ENCODE data around the gene AFM. TPM values are rescaled to one million over a fixed set of nuclear protein-coding genes. Genes with fewer than 3 reads are reported as not detected.

The AFM gene
- total and polyA plus RNA-seq, 5 experiments from 2014 or later = not detected

GRCh38 chr4:73440653-73441052, 40.9 kb upstream of the AFM start:
- no peak overlapping the region for H3K4me3 Mint-ChIP-seq
- H3K9me3 Mint-ChIP-seq = no peaks in the 10 kb centered on the region
- H3K4me1 Mint-ChIP-seq = no peaks in the 10 kb centered on the region
- POLR2A ChIA-PET = no interaction called here
- peaks cover 3 to 14% (median 7%) of the 10 kb centered on the region in 5 donors for H3K27me3 Mint-ChIP-seq
- no peak for DNase-seq
- no peaks in the 10 kb centered on the region for H3K36me3 Mint-ChIP-seq
- H3K27ac Mint-ChIP-seq = no peak overlapping the region
- ATAC-seq = no peak

- H3K4me1 Mint-ChIP-seq = no peaks in the 10 kb centered on the region
These were observed 39.3 kb upstream of the AFM start for GRCh38 chr4:73442275-73442674.

GRCh38 chr4:73443224-73443623, 38.3 kb upstream of the AFM start:
- Mint-ChIP-seq H3K27me3 (peaks cover 6 to 37% (median 8%) of the 10 kb centered on the region in 5 donors), H3K9me3 (no peaks in the 10 kb centered on the region), H3K4me1 (no peaks in the 10 kb centered on the region), H3K36me3 (no peaks in the 10 kb centered on the region), H3K4me3 (no peak overlapping the region), H3K27ac (no peak overlapping the region)
- POLR2A ChIA-PET = no interaction called here
- ATAC-seq = no peak
- DNase-seq = no peak

More at GRCh38 chr4:73442275-73442674, 39.3 kb upstream of the AFM start:
- POLR2A ChIA-PET = no interaction called here
- ATAC-seq (no peak), DNase-seq (no peak)
- H3K4me3 Mint-ChIP-seq = no peak overlapping the region
- peaks cover 4 to 29% (median 8%) of the 10 kb centered on the region in 5 donors for H3K27me3 Mint-ChIP-seq
- no peaks in the 10 kb centered on the region for H3K9me3 Mint-ChIP-seq
- H3K27ac Mint-ChIP-seq = no peak overlapping the region
- H3K36me3 Mint-ChIP-seq = no peaks in the 10 kb centered on the region

- no peak for DNase-seq
- H3K27me3 Mint-ChIP-seq = peaks cover 6 to 37% (median 8%) of the 10 kb centered on the region in 5 donors
- no peak overlapping the region for H3K27ac Mint-ChIP-seq
- no peaks in the 10 kb centered on the region for H3K9me3 Mint-ChIP-seq
- POLR2A ChIA-PET = interaction anchor here (0.6 kb wide), 1 partner anchor 187 kb away, joined by 3 read pairs; the partner anchor contains the start of gene ANKRD17
- no peak overlapping the region for H3K4me3 Mint-ChIP-seq
- H3K36me3 Mint-ChIP-seq = no peaks in the 10 kb centered on the region
- ATAC-seq = no peak
- H3K4me1 Mint-ChIP-seq = no peaks in the 10 kb centered on the region
These were observed 35.9 kb upstream of the AFM start for GRCh38 chr4:73445383-73446335.

- DNase-seq = peak in 4 of 10 donors; percentile 8 to 38 (median 22)
- Mint-ChIP-seq H3K27me3 (peaks cover 6 to 31% (median 8%) of the 10 kb centered on the region in 5 donors), H3K4me3 (no peak overlapping the region), H3K27ac (no peak overlapping the region), H3K4me1 (no peaks in the 10 kb centered on the region), H3K36me3 (no peaks in the 10 kb centered on the region), H3K9me3 (no peaks in the 10 kb centered on the region)
- ATAC-seq = peak; percentile 70 to 72
- POLR2A ChIA-PET = interaction anchor here (0.6 kb wide), 1 partner anchor 188 kb away, joined by 3 read pairs; the partner anchor contains the start of gene ANKRD17
These were observed 35.1 kb upstream of the AFM start for GRCh38 chr4:73446336-73446938.

GRCh38 chr4:73447671-73448070, 33.9 kb upstream of the AFM start:
- no peaks in the 10 kb centered on the region for H3K4me1 Mint-ChIP-seq
- H3K4me3 Mint-ChIP-seq = no peak overlapping the region
- ATAC-seq (no peak), DNase-seq (no peak)
- no peaks in the 10 kb centered on the region for H3K9me3 Mint-ChIP-seq
- POLR2A ChIA-PET = no interaction called here
- H3K27me3 Mint-ChIP-seq = peaks cover 4 to 30% (median 5%) of the 10 kb centered on the region in 5 donors
- no peak overlapping the region for H3K27ac Mint-ChIP-seq
- H3K36me3 Mint-ChIP-seq = no peaks in the 10 kb centered on the region

GRCh38 chr4:73448448-73449203, 32.9 kb upstream of the AFM start:
- no peak overlapping the region for H3K27ac Mint-ChIP-seq
- no peak for ATAC-seq
- peaks cover 4 to 38% (median 7%) of the 10 kb centered on the region in 5 donors for H3K27me3 Mint-ChIP-seq
- DNase-seq = no peak
- H3K4me1 Mint-ChIP-seq = no peaks in the 10 kb centered on the region
- POLR2A ChIA-PET = no interaction called here
- H3K36me3 Mint-ChIP-seq = no peaks in the 10 kb centered on the region
- no peak overlapping the region for H3K4me3 Mint-ChIP-seq
- H3K9me3 Mint-ChIP-seq = no peaks in the 10 kb centered on the region

- H3K4me3 Mint-ChIP-seq = no peak overlapping the region
- H3K36me3 Mint-ChIP-seq = no peaks in the 10 kb centered on the region
- H3K27ac Mint-ChIP-seq = no peak overlapping the region
- H3K27me3 Mint-ChIP-seq = peaks cover 2 to 38% (median 7%) of the 10 kb centered on the region in 5 donors
- DNase-seq = no peak
- no peaks in the 10 kb centered on the region for H3K9me3 Mint-ChIP-seq
- POLR2A ChIA-PET = no interaction called here
- H3K4me1 Mint-ChIP-seq = no peaks in the 10 kb centered on the region
- ATAC-seq = no peak
These were observed 31.0 kb upstream of the AFM start for GRCh38 chr4:73450398-73451004.

- Mint-ChIP-seq H3K27ac (no peak overlapping the region), H3K27me3 (peaks cover 1 to 29% (median 7%) of the 10 kb centered on the region in 5 donors), H3K4me1 (no peaks in the 10 kb centered on the region), H3K9me3 (no peaks in the 10 kb centered on the region), H3K4me3 (no peak overlapping the region), H3K36me3 (no peaks in the 10 kb centered on the region)
- ATAC-seq = no peak
- no peak for DNase-seq
- POLR2A ChIA-PET = no interaction called here
These were observed 30.1 kb upstream of the AFM start for GRCh38 chr4:73451404-73451803.

- Mint-ChIP-seq H3K9me3 (no peaks in the 10 kb centered on the region), H3K27ac (no peak overlapping the region), H3K27me3 (peaks cover 0 to 23% (median 7%) of the 10 kb centered on the region in 5 donors), H3K4me3 (no peak overlapping the region), H3K36me3 (no peaks in the 10 kb centered on the region), H3K4me1 (no peaks in the 10 kb centered on the region)
- DNase-seq (peak in 1 of 10 donors; percentile 50), ATAC-seq (no peak)
- POLR2A ChIA-PET = no interaction called here
These were observed 29.4 kb upstream of the AFM start for GRCh38 chr4:73451981-73452747.

GRCh38 chr4:73452953-73453700, 28.4 kb upstream of the AFM start:
- ATAC-seq = no peak
- no peak for DNase-seq
- Mint-ChIP-seq H3K9me3 (no peaks in the 10 kb centered on the region), H3K4me3 (no peak overlapping the region), H3K27ac (no peak overlapping the region), H3K4me1 (no peaks in the 10 kb centered on the region), H3K36me3 (no peaks in the 10 kb centered on the region), H3K27me3 (peaks cover 4 to 22% (median 6%) of the 10 kb centered on the region in 5 donors)
- POLR2A ChIA-PET = interaction anchor here (0.6 kb wide), 1 partner anchor 29 kb away, joined by 3 read pairs; no protein-coding TSS in a partner anchor

All from naive thymus-derived CD8-positive, alpha-beta T cell (primary cell).